DND-41 (cell line): ENCODE data around the gene ZNF195.
"Not testable (repeated sequence)": the region's sequence is repeated elsewhere in the genome, so short reads cannot be mapped to it uniquely, and the experiment has no call there.

ENCODE experiments used
- ATAC-seq: fragments of 200-7000 bp; cut with Tn5 transposase; 3 replicates; pipeline ENCODE4 v1.9.1; 2021; ENCODE audit warnings: low read depth; ENCODE audit not compliant: insufficient read depth
- DNase-seq: peaks from one replicate; pipeline ENCODE4 v3.0.0-alpha.2; 2020
- H2AFZ ChIP-seq: 2 replicates; pipeline ENCODE4 v1.6.0; 2012; ENCODE audit warnings: low read depth, low read length
- H3K27ac ChIP-seq: 2 replicates; pipeline ENCODE4 v1.5.1; 2012; ENCODE audit warnings: low read length, inconsistent platforms
- H3K27me3 ChIP-seq: fragments of 200-600 bp; sonication (generic); 2 replicates; pipeline ENCODE4 v1.6.0; 2012; ENCODE audit warnings: low read length, mild to moderate bottlenecking, inconsistent platforms; ENCODE audit not compliant: insufficient read depth, poor library complexity
- H3K36me3 ChIP-seq: 2 replicates; pipeline ENCODE4 v1.5.1; 2012; ENCODE audit warnings: low read length, inconsistent platforms; ENCODE audit not compliant: insufficient read depth
- H3K4me1 ChIP-seq: 2 replicates; pipeline ENCODE4 v1.5.1; 2012; ENCODE audit warnings: mild to moderate bottlenecking, low read length; ENCODE audit not compliant: insufficient read depth
- H3K4me2 ChIP-seq: 2 replicates; pipeline ENCODE4 v1.6.0; 2012; ENCODE audit warnings: mild to moderate bottlenecking, moderate library complexity, low read length, inconsistent platforms; ENCODE audit not compliant: insufficient read depth
- H3K4me3 ChIP-seq, 2 experiments: fragments of 200-600 bp in 1 of 2; shearing (Covaris generic) in 1 of 2; 2 replicates each; pipeline ENCODE4 v1.5.1; 2012 to 2016; ENCODE audit warnings: inconsistent platforms in 2 of 2, low read length in 2 of 2, mild to moderate bottlenecking in 2 of 2, low read depth in 1 of 2, moderate library complexity in 1 of 2
- H3K79me2 ChIP-seq: 2 replicates; pipeline ENCODE4 v1.6.0; 2012; ENCODE audit warnings: low read length, inconsistent platforms; ENCODE audit not compliant: insufficient read depth
- H3K9ac ChIP-seq: 2 replicates; pipeline ENCODE4 v1.6.0; 2012; ENCODE audit warnings: low read depth, mild to moderate bottlenecking, inconsistent platforms, low read length, moderate library complexity
- H3K9me3 ChIP-seq: 2 replicates; pipeline ENCODE4 v1.5.1; 2012; ENCODE audit warnings: low read length, moderate library complexity, mild to moderate bottlenecking, inconsistent platforms; ENCODE audit not compliant: insufficient read depth, severe bottlenecking
- H4K20me1 ChIP-seq: 2 replicates; pipeline ENCODE4 v1.6.0; 2012; ENCODE audit warnings: low read length; ENCODE audit not compliant: insufficient read depth
- CTCF ChIP-seq: IDR thresholded peaks from 2 replicates; pipeline ENCODE4 v1.5.1; 2012; ENCODE audit warnings: borderline replicate concordance, low read length, moderate library complexity, mild to moderate bottlenecking; ENCODE audit not compliant: poor library complexity, severe bottlenecking; ENCODE audit errors: extremely low read depth

ZNF195 gene

GRCh38 chr11:3422380-3423137 is 43.6 kb upstream of the ZNF195 start:
- peak; percentile 95 for ATAC-seq
- Histone ChIP-seq H3K4me3 (peak overlapping the region; percentile 16 to 65; a peak in 3 of 4 replicates), H3K9ac (peak overlapping the region; percentile 58), H3K27ac (peak overlapping the region; percentile 49; the same call in 1 of the 2 replicates), H3K4me1 (peaks cover 15% of the 10 kb centered on the region), H2AFZ (peak overlapping the region; percentile 94), H3K4me2 (peak overlapping the region; percentile 90)
- H3K27me3 ChIP-seq, H3K36me3 ChIP-seq, H3K79me2 ChIP-seq, H3K9me3 ChIP-seq, H4K20me1 ChIP-seq: not testable (repeated sequence)
- peak; percentile 99 for DNase-seq
- peak; percentile 6 for TF ChIP-seq CTCF

DNA sequence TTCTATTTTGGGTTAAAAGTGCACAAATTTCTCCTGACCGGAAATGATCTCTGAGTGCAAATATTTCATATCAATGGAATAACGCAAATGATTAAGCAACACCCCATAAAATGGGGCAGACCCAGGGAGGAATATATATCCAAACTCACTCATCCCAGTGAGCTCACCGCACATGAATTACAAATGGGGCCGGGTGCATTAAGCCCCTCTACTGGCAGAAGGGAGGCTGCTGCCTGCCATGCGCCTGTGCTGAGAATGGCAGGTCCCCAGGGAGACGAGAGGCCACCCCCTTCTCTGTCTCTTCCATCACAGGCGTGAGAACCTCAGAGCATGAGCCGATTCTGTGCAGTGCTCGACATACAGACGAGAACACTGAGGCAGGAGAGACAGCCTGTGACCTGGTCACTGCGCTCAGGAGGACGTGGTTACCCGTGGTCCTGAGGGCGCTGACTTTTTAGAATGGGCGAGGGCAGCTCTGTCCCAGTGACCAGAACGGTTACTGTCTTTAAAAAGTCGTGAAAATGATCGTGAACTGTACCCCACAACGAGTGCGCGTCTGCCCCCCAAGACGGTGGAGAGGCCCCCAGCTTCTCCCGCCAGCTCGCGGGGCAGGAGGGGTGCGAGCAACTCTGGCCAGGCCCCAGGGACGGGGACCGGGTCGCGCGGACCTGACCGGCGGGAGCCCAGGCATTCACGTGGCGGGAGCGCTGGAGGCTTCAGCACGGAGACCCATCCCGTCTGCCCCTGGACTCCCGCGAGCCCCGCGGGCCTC is 42.8 kb upstream of the ZNF195 start:
- H3K36me3 ChIP-seq, H3K79me2 ChIP-seq, ATAC-seq, H3K27me3 ChIP-seq, H3K9me3 ChIP-seq, H4K20me1 ChIP-seq: not testable (repeated sequence)
- Histone ChIP-seq H2AFZ (peak overlapping the region; percentile 94), H3K27ac (peak overlapping the region; percentile 49; the same call in 1 of the 2 replicates), H3K4me2 (peak overlapping the region; percentile 90), H3K4me1 (peaks cover 15% of the 10 kb centered on the region), H3K4me3 (peak overlapping the region; percentile 16 to 65; a peak in 3 of 4 replicates), H3K9ac (peak overlapping the region; percentile 58)
- DNase-seq = peak; percentile 50

GRCh38 chr11:3420281-3421042 is 41.5 kb upstream of the ZNF195 start:
- H3K4me2 ChIP-seq, DNase-seq, H2AFZ ChIP-seq, H4K20me1 ChIP-seq, H3K9ac ChIP-seq, H3K27me3 ChIP-seq, H3K27ac ChIP-seq, H3K4me3 ChIP-seq, H3K79me2 ChIP-seq, H3K9me3 ChIP-seq, ATAC-seq, H3K36me3 ChIP-seq: not testable (repeated sequence)
- peaks cover 15% of the 10 kb centered on the region for H3K4me1 ChIP-seq

GRCh38 chr11:3419496-3419895 is 40.5 kb upstream of the ZNF195 start:
- H2AFZ ChIP-seq, H3K79me2 ChIP-seq, H3K9me3 ChIP-seq, H3K9ac ChIP-seq, DNase-seq, ATAC-seq, H3K36me3 ChIP-seq, H3K27me3 ChIP-seq, H3K4me2 ChIP-seq, H3K4me3 ChIP-seq, H4K20me1 ChIP-seq, H3K27ac ChIP-seq: not testable (repeated sequence)
- H3K4me1 ChIP-seq = peaks cover 15% of the 10 kb centered on the region
